ENCODE results near the gene RNF217.

DNA sequence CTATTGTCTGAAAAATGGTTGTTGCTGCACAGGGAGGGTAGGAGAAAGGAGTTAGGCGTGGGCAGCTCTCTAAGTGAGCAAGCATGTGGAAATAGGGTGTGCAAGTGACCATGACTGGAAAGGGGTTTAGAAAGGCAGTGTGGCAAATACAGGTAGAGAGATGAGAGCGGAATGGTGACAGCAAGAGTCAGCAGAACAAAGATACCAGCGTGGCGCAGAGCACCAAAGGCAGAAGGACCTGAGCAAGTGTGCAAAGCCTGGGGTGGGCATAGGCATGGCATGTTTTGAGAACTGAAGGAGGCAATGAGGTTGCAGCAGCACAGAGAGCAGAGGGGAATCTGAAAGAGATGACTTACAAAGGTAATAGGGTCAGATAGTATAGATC is 17.0 kb downstream of the RNF217 start:
- no peak for TF ChIP-seq POLR2AphosphoS5 (IDR thresholded peaks at IDR 0.05)
- TF ChIP-seq, protein P1, sequence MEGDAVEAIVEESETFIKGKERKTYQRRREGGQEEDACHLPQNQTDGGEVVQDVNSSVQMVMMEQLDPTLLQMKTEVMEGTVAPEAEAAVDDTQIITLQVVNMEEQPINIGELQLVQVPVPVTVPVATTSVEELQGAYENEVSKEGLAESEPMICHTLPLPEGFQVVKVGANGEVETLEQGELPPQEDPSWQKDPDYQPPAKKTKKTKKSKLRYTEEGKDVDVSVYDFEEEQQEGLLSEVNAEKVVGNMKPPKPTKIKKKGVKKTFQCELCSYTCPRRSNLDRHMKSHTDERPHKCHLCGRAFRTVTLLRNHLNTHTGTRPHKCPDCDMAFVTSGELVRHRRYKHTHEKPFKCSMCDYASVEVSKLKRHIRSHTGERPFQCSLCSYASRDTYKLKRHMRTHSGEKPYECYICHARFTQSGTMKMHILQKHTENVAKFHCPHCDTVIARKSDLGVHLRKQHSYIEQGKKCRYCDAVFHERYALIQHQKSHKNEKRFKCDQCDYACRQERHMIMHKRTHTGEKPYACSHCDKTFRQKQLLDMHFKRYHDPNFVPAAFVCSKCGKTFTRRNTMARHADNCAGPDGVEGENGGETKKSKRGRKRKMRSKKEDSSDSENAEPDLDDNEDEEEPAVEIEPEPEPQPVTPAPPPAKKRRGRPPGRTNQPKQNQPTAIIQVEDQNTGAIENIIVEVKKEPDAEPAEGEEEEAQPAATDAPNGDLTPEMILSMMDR (IDR thresholded peaks at IDR 0.05), result no peak
- TF ChIP-seq POLR2A (IDR thresholded peaks at IDR 0.05), result no peak
